Germinal center (tissue), 1 donor: ENCODE data around the gene PLK2.

ENCODE experiments used
- DNase-seq: peaks from one replicate; pipeline ENCODE4 v3.0.0; 2012; ENCODE audit warnings: mixed read lengths, low spot score

Gene PLK2

GRCh38 chr5:58477760-58478376, 18.0 kb upstream of the PLK2 start:
- DNase-seq, result no peak

GRCh38 chr5:58475404-58475803, 15.5 kb upstream of the PLK2 start:
- DNase-seq, result no peak

GRCh38 chr5:58469896-58470295, 10.0 kb upstream of the PLK2 start:
- no peak for DNase-seq

- no peak for DNase-seq
Observed at GRCh38 chr5:58466939-58467338, 7.1 kb upstream of the PLK2 start.

GRCh38 chr5:58462623-58463230, 2.8 kb upstream of the PLK2 start:
- peak; percentile 30 for DNase-seq

GRCh38 chr5:58462154-58462553, 2.3 kb upstream of the PLK2 start:
- no peak for DNase-seq

GRCh38 chr5:58460732-58461286, 923 bp upstream of the PLK2 start:
- peak; percentile 78 for DNase-seq

GRCh38 chr5:58459146-58460001, 512 bp downstream of the PLK2 start:
- no peak for DNase-seq

- no peak for DNase-seq
Observed at GRCh38 chr5:58458743-58459145, 1.1 kb downstream of the PLK2 start.

GRCh38 chr5:58458141-58458742, 1.6 kb downstream of the PLK2 start:
- no peak for DNase-seq

GRCh38 chr5:58457050-58457449, 2.8 kb downstream of the PLK2 start:
- DNase-seq, result no peak

- no peak for DNase-seq
Observed at GRCh38 chr5:58456486-58456885, 3.4 kb downstream of the PLK2 start.

GRCh38 chr5:58456026-58456425, 3.9 kb downstream of the PLK2 start:
- no peak for DNase-seq

- no peak for DNase-seq
Observed at GRCh38 chr5:58455480-58455879, 4.4 kb downstream of the PLK2 start.

- no peak for DNase-seq
Observed at GRCh38 chr5:58455066-58455465, 4.8 kb downstream of the PLK2 start.

- no peak for DNase-seq
Observed at GRCh38 chr5:58454025-58454424, 5.9 kb downstream of the PLK2 start.

GRCh38 chr5:58453306-58453705, 6.6 kb downstream of the PLK2 start:
- no peak for DNase-seq

- DNase-seq, result no peak
Observed at GRCh38 chr5:58452566-58453258, 7.2 kb downstream of the PLK2 start.

GRCh38 chr5:58451732-58452565, 7.9 kb downstream of the PLK2 start:
- no peak for DNase-seq

GRCh38 chr5:58450811-58451629, 8.9 kb downstream of the PLK2 start:
- no peak for DNase-seq
